ENCODE measurements around the gene ISM1. TPM values are rescaled to one million over a fixed set of nuclear protein-coding genes. Genes with fewer than 3 reads are reported as not detected.

The ISM1 gene
- total and polyA plus RNA-seq, 8 donors: 0.52 to 5.6 (median 1.7) TPM

DNA sequence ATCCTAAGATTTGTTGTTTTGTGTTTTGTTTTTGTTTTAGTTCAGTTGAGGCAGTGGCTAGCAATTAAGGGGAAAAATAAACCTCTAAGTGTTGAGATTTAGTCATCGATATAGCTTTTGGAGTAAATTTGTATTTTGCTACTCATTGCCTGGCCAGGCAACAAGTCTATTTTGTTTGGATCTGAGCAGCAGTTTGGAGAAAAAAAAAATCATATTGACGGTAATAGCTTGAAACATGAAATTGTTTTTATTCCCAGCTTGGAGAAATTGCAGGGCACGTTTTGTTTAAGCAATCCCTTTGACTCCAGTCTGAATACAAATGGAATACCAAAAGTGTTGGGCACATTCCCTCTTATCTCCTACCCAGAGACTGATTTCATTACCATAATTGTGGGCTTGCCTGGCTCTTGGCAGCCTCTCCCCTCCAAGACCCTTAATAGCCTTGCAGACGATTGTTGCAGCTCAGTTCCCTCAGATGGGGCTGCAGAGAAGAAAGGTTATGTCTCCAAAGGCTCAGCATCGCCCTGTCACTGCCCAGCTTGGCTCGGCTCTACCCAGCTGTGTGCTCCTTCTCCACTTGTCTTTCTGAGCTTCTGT, 56.0 kb downstream of the ISM1 start:
- H3K36me3 ChIP-seq: no peaks in the 10 kb centered on the region
- intact Hi-C loops (cut with DNase I): no loop called here

GRCh38 chr20:13277663-13278295, 56.7 kb downstream of the ISM1 start:
- H3K36me3 ChIP-seq: no peaks in the 10 kb centered on the region
- DNase-seq (no peak), ATAC-seq (no peak), FAIRE-seq (no peak)
- TF ChIP-seq, protein P1, sequence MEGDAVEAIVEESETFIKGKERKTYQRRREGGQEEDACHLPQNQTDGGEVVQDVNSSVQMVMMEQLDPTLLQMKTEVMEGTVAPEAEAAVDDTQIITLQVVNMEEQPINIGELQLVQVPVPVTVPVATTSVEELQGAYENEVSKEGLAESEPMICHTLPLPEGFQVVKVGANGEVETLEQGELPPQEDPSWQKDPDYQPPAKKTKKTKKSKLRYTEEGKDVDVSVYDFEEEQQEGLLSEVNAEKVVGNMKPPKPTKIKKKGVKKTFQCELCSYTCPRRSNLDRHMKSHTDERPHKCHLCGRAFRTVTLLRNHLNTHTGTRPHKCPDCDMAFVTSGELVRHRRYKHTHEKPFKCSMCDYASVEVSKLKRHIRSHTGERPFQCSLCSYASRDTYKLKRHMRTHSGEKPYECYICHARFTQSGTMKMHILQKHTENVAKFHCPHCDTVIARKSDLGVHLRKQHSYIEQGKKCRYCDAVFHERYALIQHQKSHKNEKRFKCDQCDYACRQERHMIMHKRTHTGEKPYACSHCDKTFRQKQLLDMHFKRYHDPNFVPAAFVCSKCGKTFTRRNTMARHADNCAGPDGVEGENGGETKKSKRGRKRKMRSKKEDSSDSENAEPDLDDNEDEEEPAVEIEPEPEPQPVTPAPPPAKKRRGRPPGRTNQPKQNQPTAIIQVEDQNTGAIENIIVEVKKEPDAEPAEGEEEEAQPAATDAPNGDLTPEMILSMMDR (IDR thresholded peaks at IDR 0.05): no peak
- intact Hi-C loops (cut with DNase I): no loop called here
- H3K27ac ChIP-seq: no peak overlapping the region
- H3K9me3 ChIP-seq: no peaks in the 10 kb centered on the region
- H3K4me1 ChIP-seq: no peaks in the 10 kb centered on the region
- H3K27me3 ChIP-seq: no peaks in the 10 kb centered on the region
- WGBS, 2 donors: 89 to 96% methylated on average over 9 of the region's 9 CpGs
- no peak overlapping the region for H3K4me3 ChIP-seq

More for the DNA sequence above, 56.0 kb downstream of the ISM1 start:
- DNase-seq (no peak), FAIRE-seq (no peak), ATAC-seq (no peak)
- Histone ChIP-seq H3K9me3 (no peaks in the 10 kb centered on the region), H3K27ac (no peak overlapping the region), H3K4me3 (no peak overlapping the region), H3K27me3 (no peaks in the 10 kb centered on the region), H3K4me1 (no peaks in the 10 kb centered on the region)
- 80 to 88% methylated on average over 6 of the region's 6 CpGs for WGBS, 2 donors
- TF ChIP-seq, protein P1 (IDR thresholded peaks at IDR 0.05): no peak

DNA sequence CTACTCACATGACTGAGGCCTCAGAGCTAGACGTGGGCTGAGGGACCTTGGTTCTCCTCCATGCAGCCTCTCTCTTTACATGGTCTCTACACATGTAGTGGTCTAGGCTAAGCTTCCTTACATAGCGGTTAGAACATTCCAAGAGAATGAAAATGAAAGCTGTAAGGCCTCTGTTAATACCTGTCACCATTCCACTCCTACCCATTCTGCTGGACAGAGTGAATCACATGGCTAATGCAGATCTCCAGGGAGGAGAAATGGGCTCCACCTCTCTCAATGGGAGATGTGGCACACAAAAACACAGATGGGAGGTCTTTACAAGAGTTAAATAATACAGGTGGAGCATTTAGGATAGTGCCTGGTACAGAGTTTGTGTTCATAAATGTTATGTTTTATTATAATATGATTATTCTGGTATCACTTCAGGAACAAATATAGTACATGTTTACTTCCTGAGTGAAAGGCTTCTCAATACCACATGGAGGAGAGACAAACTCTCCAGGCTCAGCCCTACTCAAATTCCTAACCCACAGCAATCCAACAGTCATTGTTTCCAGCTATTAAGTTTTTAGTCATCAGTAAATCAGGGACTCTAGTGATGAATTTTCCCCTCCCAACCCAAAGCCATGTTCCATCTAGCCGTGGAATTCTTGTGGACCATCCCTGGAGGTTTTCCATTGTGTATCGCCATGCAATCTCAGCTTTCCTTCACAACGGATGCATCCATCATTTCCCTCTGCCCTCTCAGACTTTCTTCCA, 57.9 kb downstream of the ISM1 start:
- H3K27me3 ChIP-seq: no peaks in the 10 kb centered on the region
- TF ChIP-seq, protein P1 (IDR thresholded peaks at IDR 0.05): no peak
- ATAC-seq (no peak), DNase-seq (no peak), FAIRE-seq (no peak)
- intact Hi-C loops (cut with DNase I): no loop called here
- H3K4me1 ChIP-seq: no peaks in the 10 kb centered on the region
- H3K27ac ChIP-seq: no peak overlapping the region
- H3K9me3 ChIP-seq: no peaks in the 10 kb centered on the region
- H3K4me3 ChIP-seq: no peak overlapping the region
- no peaks in the 10 kb centered on the region for H3K36me3 ChIP-seq
- WGBS, 2 donors: 83 to 89% methylated on average over 5 of the region's 5 CpGs

DNA sequence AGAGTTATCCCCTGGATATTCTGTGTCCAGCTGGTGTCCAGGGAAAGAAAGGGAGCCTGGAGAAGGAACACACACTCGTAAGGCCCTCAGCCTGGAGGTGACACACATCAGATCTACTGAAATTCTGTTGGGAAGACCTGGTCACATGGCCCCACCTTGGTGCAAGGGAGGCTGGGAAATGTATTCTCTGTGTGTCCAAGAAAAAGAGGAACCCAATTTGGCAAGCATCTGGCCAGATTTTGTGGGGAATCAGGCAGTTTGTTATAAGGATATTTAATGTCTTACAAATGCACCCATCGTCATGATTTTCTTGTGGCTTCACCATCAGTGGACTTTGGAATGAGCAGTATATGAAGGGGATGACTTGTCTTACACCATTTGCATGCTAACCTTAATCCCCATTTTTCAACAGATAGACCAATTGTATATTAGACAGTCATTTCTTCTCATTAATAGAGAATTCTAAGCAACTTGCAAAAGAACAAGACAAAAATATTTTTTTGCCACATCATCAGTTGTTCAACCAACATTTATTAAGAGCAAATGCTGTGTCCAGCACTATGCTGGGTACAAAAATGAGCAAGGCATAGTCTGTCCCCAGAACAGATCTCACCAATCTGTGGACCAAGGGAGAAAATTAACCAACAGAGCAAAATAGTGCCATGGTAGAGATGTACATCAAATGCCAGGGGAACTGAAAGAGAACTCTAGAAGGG, 59.7 kb downstream of the ISM1 start:
- Histone ChIP-seq H3K4me1 (no peaks in the 10 kb centered on the region), H3K4me3 (no peak overlapping the region), H3K27me3 (no peaks in the 10 kb centered on the region), H3K36me3 (no peaks in the 10 kb centered on the region), H3K9me3 (no peaks in the 10 kb centered on the region), H3K27ac (no peak overlapping the region)
- WGBS, 2 donors: 90 to 96% methylated on average over 2 of the region's 2 CpGs
- ATAC-seq: no peak
- TF ChIP-seq, protein P1 (IDR thresholded peaks at IDR 0.05): no peak
- no peak for DNase-seq
- FAIRE-seq: no peak
- intact Hi-C loops (cut with DNase I): no loop called here

Data from pancreas (tissue), 10 donors.